COLO668 (cell line): ENCODE results near the gene ENPP6.
"Not testable (repeated sequence)": the region's sequence is repeated elsewhere in the genome, so short reads cannot be mapped to it uniquely, and the experiment has no call there.

Experiments
- DNase-seq: peaks from one replicate; lab custom pipeline; 2025; ENCODE audit not compliant: unreplicated experiment; lab: John Stamatoyannopoulos, UW

Gene ENPP6

GRCh38 chr4:184150102-184150839 is 67.4 kb downstream of the ENPP6 start:
- DNase-seq, result no peak

- DNase-seq, result no peak
These were observed 68.7 kb downstream of the ENPP6 start for GRCh38 chr4:184148738-184149637.

GRCh38 chr4:184147858-184148737 is 69.6 kb downstream of the ENPP6 start:
- no peak for DNase-seq

GRCh38 chr4:184146951-184147350 is 70.7 kb downstream of the ENPP6 start:
- DNase-seq, result no peak

DNA sequence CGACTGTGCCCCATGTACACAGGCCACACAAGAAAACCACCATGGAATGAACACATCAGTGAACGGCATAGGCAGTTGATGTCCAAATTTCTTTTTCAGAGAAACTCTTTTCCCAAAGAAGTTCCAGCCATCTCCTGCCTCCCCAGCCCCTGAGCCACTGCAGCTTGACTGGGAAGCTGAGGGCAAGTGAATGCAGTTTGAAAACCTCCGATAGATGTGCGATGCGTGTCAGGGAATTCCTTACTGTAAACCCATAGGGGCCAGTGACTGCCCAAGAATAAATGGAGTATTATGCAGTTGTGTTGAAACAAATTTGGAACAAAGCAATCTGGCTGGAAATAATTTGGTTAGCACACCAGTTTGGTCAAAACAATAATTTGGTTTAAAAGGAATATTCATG is 72.1 kb downstream of the ENPP6 start:
- DNase-seq, result no peak

GRCh38 chr4:184143770-184144564 is 73.7 kb downstream of the ENPP6 start:
- DNase-seq, result no peak

DNA sequence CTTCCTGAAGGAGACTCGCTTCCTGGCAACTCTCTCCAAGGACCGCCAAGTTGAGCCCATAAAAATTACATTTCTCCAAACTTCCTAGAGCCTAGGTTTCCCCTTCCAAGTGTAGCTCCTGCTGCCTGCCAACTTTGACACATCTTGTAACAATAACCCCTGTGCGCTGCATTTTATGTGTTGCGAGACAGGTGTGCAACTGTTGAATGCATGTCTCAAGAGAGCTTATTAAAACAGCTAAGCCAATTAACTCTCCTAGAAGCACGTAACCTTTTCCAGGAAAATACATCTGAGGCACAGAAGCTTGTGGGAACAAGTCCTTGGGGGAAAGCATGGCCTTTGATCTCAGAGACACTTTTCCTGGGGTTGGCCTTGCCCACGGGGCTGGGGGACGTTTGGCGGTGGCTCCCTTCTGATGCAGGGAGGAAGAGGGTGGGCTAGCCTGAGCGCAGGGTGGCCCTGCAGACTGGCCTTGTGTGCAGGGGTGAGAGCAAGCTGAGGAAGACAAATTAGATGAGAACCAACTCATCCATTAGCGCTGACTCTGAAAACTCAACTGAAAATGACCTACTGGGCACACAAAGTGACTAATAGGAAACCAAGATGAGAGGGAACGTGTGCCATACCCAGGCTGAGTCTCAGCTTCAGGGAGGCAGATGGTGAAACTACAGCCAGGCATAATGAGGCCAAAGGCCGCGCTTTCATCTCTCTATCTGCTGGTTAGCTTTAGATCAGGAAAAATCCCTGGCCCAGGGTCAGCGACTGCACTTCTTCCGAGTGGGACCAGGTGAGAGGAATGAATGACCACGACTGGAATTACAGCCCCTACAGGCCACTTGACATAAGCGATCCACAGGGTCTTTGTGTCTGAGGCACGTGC is 75.3 kb downstream of the ENPP6 start:
- no peak for DNase-seq

DNA sequence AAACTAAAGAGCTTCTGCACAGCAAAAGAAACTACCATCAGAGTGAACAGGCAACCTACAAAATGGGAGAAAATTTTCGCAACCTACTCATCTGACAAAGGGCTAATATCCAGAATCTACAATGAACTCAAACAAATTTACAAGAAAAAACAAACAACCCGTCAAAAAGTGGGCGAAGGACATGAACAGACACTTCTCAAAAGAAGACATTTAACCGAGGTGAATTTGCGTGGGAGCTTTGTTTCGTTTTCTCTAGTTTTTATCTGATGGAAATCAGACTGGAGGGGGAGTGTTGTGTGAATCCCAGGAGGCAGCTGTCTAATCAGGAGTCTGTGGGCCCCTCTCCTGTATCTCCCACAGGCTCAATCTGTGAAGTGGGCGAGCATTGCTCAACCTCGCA is 76.8 kb downstream of the ENPP6 start:
- not testable (repeated sequence) for DNase-seq

GRCh38 chr4:184136525-184136924 is 81.1 kb downstream of the ENPP6 start:
- no peak for DNase-seq

DNA sequence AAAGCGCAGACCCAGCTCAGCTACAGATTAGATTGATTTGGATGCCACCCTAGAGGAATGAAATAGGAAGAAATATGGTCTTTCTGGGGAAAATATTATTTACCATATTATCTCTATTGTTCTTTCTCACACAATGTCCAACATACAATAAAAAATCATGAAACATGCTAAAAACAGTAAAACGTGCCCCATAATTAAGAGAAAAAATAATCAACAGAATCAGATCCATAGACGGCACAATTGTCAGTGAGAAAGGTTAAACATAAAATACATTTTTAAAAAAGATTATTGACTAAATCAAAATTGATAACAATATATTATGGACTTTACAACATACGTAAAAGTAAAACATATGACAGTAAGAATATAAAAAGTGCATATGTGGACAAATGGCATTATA is 90.9 kb downstream of the ENPP6 start:
- DNase-seq, result no peak

GRCh38 chr4:184122631-184123408 is 94.9 kb downstream of the ENPP6 start:
- DNase-seq, result no peak

DNA sequence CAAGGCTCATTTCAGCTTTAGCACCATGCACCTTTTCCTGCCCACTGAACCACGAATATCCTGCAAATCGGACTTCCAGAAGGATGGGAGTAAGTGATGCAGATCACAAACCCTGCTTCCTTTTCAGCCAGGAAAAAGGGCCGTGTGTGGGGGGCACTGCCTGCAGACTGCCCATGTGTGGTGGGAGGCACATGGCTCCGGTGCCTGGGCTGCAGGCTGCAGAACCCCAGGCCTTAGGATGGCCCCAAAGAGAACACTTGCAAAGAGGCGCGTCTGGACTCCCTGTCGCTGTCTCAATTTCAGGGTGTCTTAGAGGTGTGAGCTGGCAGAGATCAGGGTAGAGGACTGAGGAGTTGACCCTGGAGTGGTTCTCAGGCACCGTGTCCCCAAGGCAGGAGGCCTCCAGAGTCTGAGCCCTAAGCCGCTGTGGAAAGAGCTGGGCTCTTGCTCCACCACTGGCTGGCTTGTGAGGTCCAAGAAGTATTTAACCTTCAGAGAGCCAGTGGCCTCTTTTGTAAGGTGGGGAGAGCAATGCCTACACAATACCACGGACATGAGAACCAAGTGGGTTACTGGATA is 97.0 kb downstream of the ENPP6 start:
- DNase-seq, result no peak

DNA sequence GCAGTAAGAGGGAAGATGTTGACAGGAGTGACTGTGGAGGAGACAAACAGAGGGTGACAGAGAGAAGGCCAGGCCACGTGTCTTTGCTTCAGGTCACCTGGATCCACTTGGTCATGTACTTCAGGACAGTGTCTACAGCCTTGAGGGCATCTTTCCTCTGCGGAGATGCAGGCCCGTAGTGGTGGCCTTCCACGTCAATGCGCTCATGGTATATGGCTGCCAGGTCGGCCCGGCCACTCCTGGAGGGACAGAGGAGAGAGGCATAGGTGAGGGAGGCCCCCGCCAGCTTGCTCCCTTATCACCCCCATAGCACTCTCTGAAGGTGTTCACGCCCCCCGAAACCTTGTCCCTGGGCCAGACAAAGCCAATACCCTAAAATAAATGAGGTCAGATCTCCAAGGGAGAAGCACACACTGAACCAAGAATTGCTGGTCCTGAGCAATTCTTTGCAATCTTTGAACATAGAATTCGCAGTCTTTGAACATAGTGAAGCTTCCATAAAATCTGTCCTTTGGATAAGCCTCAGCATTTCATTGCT is 99.9 kb downstream of the ENPP6 start:
- no peak for DNase-seq

DNA sequence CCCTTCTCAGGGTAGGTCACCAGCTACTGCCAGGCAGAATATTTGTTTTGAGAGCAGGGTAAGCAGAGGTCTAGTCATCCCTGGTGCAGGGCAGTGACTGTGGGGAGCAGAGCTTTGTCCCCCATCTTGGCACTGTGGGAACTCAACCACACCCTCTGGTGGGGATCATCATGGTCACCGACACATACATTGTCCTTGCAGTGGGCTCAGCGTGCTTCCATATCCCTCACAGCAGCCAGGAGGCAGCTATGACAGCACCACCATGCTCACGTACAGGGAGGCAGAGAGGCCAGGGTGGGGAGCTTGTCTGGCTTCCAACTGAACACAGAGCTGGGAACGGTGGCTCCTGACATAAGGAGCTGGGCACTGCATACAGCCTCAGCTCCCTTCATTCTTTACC is 102.3 kb downstream of the ENPP6 start:
- DNase-seq, result no peak

- no peak for DNase-seq
These were observed 103.2 kb downstream of the ENPP6 start for GRCh38 chr4:184114431-184114830.

DNA sequence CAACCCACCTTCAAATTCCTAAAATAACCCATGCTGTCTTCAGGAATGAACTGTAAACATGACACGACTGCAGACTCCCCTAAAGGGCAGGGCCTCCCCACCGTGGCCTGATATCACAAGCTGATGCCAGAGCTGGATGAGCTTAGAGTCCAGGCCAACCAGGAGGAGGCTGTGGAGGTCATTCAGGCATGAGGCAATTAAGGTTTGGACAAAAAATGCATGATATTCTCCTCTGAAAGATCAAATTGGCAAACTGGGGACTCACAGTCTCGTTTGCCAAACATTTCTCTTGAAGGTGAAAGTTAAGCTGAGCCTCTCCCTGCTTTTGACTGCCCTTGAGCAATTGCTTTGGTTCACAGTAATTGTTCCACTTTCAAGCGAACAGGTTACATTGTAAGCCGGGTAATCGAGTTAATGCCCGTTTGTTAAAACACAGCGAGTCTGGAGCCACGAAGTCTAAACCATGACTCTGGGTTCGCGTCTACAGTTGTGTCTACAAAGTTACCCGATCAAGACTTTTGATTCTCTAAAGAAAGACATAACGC is 105.6 kb downstream of the ENPP6 start:
- DNase-seq, result no peak

GRCh38 chr4:184111233-184111832 is 106.3 kb downstream of the ENPP6 start:
- DNase-seq, result no peak
